Measurements from ENCODE around the gene MCRIP2.
"Not testable (repeated sequence)": the region's sequence is repeated elsewhere in the genome, so short reads cannot be mapped to it uniquely, and the experiment has no call there.

MCRIP2 gene

GRCh38 chr16:681746-682427 is 40.3 kb downstream of the MCRIP2 start:
- DNase-seq (ENCODE audit: low read depth) = no peak

- no peak for DNase-seq (ENCODE audit: low read depth)
Observed at GRCh38 chr16:682493-683395, 41.1 kb downstream of the MCRIP2 start.

GRCh38 chr16:683396-684070 is 41.9 kb downstream of the MCRIP2 start:
- DNase-seq (ENCODE audit: low read depth) = no peak

- peak; percentile 97 for DNase-seq (ENCODE audit: low read depth)
Observed at GRCh38 chr16:684071-684794, 42.6 kb downstream of the MCRIP2 start, which contains the start of gene JMJD8. TSS of gene JMJD8 (minus strand) at chr16:684334. CDS start at chr16:684319, 15 bp downstream.

- no peak for DNase-seq (ENCODE audit: low read depth)
Observed at GRCh38 chr16:684961-685696, 43.5 kb downstream of the MCRIP2 start.

- DNase-seq (ENCODE audit: low read depth) = no peak
Observed at GRCh38 chr16:685967-686366, 44.3 kb downstream of the MCRIP2 start.

GRCh38 chr16:686459-687260 is 45.0 kb downstream of the MCRIP2 start:
- no peak for DNase-seq (ENCODE audit: low read depth)

- no peak for DNase-seq (ENCODE audit: low read depth)
Observed at GRCh38 chr16:687499-687898, 45.9 kb downstream of the MCRIP2 start.

- DNase-seq (ENCODE audit: low read depth) = no peak
Observed at GRCh38 chr16:689175-689897, 47.7 kb downstream of the MCRIP2 start.

- DNase-seq (ENCODE audit: low read depth) = not testable (repeated sequence)
Observed at GRCh38 chr16:691242-691641, 49.6 kb downstream of the MCRIP2 start.

GRCh38 chr16:692356-693108 is 50.9 kb downstream of the MCRIP2 start:
- DNase-seq (ENCODE audit: low read depth) = no peak

GRCh38 chr16:693364-693763 is 51.7 kb downstream of the MCRIP2 start:
- DNase-seq (ENCODE audit: low read depth) = no peak

GRCh38 chr16:693766-694165 is 52.1 kb downstream of the MCRIP2 start:
- no peak for DNase-seq (ENCODE audit: low read depth)

- DNase-seq (ENCODE audit: low read depth) = no peak
Observed at GRCh38 chr16:694187-694862, 52.7 kb downstream of the MCRIP2 start.

- no peak for DNase-seq (ENCODE audit: low read depth)
Observed at GRCh38 chr16:694863-695354, 53.3 kb downstream of the MCRIP2 start.

GRCh38 chr16:695355-696089 is 53.9 kb downstream of the MCRIP2 start:
- DNase-seq (ENCODE audit: low read depth) = peak; percentile 52
